ENCODE data around the gene PPP6C. TPM values are rescaled to one million over a fixed set of nuclear protein-coding genes. Genes with fewer than 3 reads are reported as not detected.
"Not testable (repeated sequence)": the region's sequence is repeated elsewhere in the genome, so short reads cannot be mapped to it uniquely, and the experiment has no call there.

The PPP6C gene
- total RNA-seq, 1 donor: 43.2 TPM

GRCh38 chr9:125176636-125177035, 13.0 kb downstream of the PPP6C start:
- DNase-seq (ENCODE audit: low read depth): peak; percentile 81
- no peak for TF ChIP-seq CTCF (IDR thresholded peaks at IDR 0.05; ENCODE audit: insufficient read depth, low read depth, low read length)
- H3K4me3 ChIP-seq (ENCODE audit: low read depth, low read length): no peak overlapping the region

GRCh38 chr9:125172031-125172755, 17.4 kb downstream of the PPP6C start:
- no peak for TF ChIP-seq CTCF (IDR thresholded peaks at IDR 0.05; ENCODE audit: insufficient read depth, low read depth, low read length)
- H3K4me3 ChIP-seq (ENCODE audit: low read depth, low read length): no peak overlapping the region
- DNase-seq (ENCODE audit: low read depth): peak; percentile 54

- DNase-seq (ENCODE audit: low read depth): no peak
- no peak overlapping the region for H3K4me3 ChIP-seq (ENCODE audit: low read depth, low read length)
- TF ChIP-seq CTCF (IDR thresholded peaks at IDR 0.05; ENCODE audit: insufficient read depth, low read depth, low read length): no peak
These were observed 19.7 kb downstream of the PPP6C start for GRCh38 chr9:125169895-125170294.

GRCh38 chr9:125166762-125167161, 22.8 kb downstream of the PPP6C start:
- no peak for DNase-seq (ENCODE audit: low read depth)
- TF ChIP-seq CTCF (IDR thresholded peaks at IDR 0.05; ENCODE audit: insufficient read depth, low read depth, low read length): no peak
- no peak overlapping the region for H3K4me3 ChIP-seq (ENCODE audit: low read depth, low read length)

- not testable (repeated sequence) for H3K4me3 ChIP-seq (ENCODE audit: low read depth, low read length)
These were observed 26.7 kb downstream of the PPP6C start for GRCh38 chr9:125162891-125163290.

GRCh38 chr9:125161284-125161918, 28.2 kb downstream of the PPP6C start:
- H3K4me3 ChIP-seq (ENCODE audit: low read depth, low read length): no peak overlapping the region
- no peak for TF ChIP-seq CTCF (IDR thresholded peaks at IDR 0.05; ENCODE audit: insufficient read depth, low read depth, low read length)
- DNase-seq (ENCODE audit: low read depth): peak; percentile 57

More at GRCh38 chr9:125162891-125163290, 26.7 kb downstream of the PPP6C start:
- DNase-seq (ENCODE audit: low read depth): not testable (repeated sequence)

- peak; percentile 53 for DNase-seq (ENCODE audit: low read depth)
- H3K4me3 ChIP-seq (ENCODE audit: low read depth, low read length): no peak overlapping the region
- TF ChIP-seq CTCF (IDR thresholded peaks at IDR 0.05; ENCODE audit: insufficient read depth, low read depth, low read length): no peak
These were observed 28.9 kb downstream of the PPP6C start for GRCh38 chr9:125160750-125161149.
